HL-60 (cell line): ENCODE data around the gene SLC7A1.

Experiments used
- CTCF ChIP-seq: IDR thresholded peaks from one replicate; pipeline ENCODE4 v1.5.1; 2011; ENCODE audit warnings: low read length, control low read depth, inconsistent platforms; ENCODE audit not compliant: insufficient read depth
- POLR2AphosphoS5 ChIP-seq: IDR thresholded peaks from 2 replicates; pipeline ENCODE4 v1.6.1; 2012; ENCODE audit warnings: low read depth

GRCh38 chr13:29524176-29524575 lies 71.3 kb downstream of the SLC7A1 start:
- TF ChIP-seq CTCF (no peak), POLR2AphosphoS5 (no peak)
